DMS79 (cell line): Measurements from ENCODE around the gene TMEM52.
A peak's percentile ranks its signal among the peaks of the same experiment; 100 is the strongest.

Experiments used
- DNase-seq: peaks from one replicate; lab custom pipeline; 2025; lab: John Stamatoyannopoulos, UW

The TMEM52 gene

DNA sequence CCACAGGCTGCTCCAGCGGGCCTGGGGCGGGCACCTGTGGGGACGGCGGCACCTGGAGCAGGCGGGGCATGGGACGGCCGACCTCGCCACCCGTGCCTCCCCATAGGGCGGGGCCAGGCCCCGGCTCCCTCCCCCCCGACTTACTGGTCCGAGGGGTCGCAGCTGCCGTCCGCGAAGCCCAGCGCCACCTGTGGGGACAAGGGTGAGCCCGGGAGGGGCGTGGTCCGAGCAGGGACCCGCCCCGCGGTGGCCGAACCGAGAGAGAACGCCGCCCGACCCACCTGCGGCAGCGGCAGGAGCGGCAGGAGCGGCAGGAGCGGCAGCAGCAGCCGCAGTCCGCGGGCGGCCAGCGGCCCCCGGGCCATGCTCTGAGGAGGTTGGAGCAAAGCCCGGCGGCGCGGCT lies at the start of gene TMEM52:
Gene TMEM52, minus strand, starts transcription at position 379 of the 403 bp plus-strand sequence. Its CDS starts 14 bp downstream, at position 365.
- no peak for DNase-seq

DNA sequence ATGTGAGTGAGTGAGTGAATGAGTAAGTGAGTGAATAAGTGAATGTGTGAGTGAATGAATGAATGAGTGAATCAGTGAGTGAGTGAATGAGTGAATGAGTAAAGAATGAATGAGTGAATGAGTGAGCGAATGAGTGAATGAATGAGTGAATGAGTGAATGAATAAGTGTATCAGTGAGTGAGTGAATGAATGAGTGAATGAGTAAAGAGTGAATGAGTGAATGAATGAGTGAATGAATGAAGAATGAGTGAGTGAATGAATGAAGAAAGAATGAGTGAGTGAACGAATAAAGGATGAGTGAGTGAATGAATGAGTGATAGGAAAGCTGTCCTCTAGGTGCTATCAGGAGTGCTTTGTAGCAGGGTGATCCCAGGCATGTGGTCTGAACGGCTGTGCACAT lies 48.8 kb upstream of the TMEM52 start:
- DNase-seq: no peak

DNA sequence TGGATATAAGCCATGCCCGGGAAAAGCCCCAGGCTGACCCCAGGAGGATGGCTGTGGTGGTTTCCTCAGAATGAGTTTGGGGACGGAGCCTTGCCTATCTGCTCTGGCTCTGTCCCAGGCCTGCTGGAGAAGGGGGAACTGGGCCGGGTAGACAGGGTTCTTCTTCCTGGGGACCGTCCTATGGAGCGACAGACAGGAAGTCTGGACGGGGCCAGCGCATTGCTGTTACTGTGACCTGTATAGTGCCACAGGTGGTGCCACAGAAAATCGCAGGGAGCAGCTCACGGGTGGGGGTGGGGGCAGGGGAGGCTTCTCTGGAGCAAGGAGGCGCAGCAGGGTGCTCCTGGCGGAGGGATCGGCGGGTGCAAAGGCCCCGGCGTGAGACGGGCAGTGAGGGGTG lies 48.1 kb upstream of the TMEM52 start:
- DNase-seq: no peak

DNA sequence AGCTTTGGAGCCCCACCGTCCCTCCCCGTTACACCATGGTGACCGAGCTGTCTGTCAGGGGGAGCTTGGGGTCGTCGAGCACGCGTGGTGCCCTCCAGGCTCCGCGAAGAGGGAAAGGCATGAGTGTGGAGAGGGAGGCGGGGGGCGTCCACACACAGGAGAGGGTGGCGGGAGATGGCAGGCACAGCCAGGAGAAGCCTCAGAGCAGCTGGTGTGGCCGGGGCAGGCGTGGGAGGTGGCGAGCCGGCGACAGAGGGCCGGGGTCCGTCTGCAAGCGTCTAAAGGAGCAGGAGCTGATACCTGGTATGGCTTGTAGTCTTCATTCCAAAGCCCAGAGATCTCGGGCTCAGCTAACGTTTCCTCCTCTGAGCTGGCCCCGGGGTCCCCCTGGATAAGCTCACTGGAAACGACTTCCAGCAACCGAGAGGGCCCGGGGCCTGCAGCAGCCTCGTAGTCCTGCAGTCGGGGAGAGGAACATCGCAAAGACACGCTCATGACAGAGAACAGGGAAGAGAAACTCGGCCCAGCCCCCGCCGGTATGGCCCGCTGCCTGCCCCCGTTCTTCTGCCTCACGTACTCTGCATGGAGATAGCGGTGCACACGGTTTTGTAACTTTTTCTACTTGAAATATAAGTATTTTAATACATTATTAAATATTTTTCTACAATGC lies 47.1 kb upstream of the TMEM52 start:
- no peak for DNase-seq

DNA sequence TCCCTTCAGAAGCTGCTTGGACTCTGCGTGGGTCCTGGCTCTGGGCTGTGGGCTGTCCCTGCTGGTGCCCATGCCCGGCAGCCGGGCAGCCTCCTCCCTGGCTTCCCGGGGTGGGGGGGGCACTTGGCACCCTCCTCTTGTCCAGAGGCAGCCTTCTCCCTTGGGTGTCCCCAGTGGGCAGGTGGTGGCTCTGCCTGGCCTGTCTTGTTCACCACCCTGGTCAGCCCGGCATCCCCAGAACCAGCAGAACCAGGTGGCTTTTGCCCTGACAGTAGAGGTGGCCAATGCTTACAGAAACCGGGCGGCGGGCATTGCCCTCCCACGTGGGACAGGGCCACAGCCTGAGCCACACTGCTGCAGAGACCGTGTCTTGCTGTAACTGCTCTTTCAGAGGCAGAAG lies 46.5 kb upstream of the TMEM52 start:
- no peak for DNase-seq

DNA sequence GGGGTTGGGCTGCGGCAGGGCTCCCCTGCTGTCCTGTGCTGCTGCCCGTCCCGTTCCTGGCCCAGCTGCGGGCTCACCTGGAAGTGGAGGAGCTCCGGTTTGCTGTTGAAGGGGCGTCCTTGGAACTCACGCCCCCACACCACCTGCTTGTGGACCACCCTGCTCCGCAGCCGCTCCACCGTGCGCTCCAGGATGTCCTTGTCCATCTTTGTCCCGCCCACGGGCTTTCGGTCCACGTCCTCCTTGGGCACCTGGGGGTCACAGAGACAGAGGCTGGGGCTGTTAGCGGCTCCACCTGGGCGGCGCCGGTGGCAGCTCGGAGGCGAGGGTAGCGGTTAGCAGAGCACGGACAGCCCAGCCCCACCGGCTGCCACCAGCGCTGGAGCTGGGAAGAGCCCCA lies 45.7 kb upstream of the TMEM52 start:
- no peak for DNase-seq

DNA sequence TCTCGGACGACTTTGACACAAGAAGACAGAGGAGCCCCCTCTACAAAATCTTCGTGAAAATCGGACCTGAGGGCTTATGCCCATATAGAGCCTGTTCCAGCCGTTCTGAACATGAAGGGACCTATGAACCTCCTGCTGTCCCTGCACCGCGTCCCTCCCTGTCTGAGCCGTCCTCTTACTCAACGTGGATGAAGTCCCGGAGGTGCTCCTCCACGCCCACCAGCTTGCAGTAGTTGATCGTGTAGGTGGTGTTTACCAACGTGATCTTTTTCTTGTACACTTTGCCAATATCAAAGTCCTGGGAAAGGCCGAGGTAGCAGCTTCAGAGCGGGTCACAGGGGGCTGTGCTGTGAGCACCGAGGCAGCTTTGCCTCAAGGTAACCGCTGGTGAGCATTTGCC lies 44.5 kb upstream of the TMEM52 start:
- DNase-seq: no peak

DNA sequence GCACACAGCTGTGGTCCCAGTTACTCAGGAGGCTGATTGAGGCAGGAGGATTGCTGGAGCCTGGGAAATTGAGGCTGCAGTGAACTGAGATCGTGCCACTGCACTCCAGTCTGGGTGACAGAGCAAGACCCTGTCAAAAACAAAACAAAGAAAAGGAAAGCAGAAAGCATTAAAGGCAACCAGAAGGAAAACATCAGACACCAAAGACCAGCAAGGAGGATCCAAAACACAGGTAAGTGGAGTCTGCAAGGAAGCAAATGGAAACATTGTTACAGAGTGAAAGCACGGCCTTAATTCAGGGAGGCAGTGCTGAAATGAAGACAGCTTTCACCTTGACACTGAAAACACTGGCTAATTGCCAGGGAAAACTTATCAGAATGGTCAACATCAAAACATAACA lies 43.7 kb upstream of the TMEM52 start:
- no peak for DNase-seq

DNA sequence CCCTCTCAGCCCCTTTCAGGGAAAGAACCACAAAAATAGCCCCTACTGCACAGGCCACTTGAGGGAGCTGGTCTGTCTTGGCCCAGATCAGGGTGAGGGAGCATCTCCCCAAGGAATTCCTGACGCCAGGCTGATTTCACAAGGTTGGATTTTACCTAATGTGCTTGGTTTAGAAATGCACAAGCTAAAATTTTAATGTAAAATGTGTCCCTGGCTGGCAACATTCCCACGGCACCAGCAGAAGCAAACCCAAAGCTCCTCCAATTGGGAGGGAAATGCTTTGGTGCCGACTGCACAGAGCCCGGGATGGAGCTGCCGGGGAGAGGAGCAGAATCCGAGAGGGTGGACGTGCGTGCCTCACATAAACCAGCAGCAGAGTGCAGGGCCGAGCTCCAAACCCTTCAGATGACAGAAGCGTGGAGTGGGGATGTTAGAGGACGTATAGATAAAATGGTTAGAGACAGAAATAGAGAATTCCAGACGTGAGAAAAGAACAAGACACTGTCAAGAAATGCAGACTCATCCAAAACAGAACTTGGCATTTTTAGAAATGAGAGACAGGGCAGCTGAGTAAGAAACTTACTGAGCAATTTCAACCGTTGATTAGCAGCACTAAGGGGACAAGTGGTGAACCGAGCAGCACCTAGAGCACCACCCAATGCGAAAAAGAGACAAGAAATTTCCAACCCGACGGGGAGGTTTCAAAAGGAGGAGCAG lies 41.6 kb upstream of the TMEM52 start:
- no peak for DNase-seq

DNA sequence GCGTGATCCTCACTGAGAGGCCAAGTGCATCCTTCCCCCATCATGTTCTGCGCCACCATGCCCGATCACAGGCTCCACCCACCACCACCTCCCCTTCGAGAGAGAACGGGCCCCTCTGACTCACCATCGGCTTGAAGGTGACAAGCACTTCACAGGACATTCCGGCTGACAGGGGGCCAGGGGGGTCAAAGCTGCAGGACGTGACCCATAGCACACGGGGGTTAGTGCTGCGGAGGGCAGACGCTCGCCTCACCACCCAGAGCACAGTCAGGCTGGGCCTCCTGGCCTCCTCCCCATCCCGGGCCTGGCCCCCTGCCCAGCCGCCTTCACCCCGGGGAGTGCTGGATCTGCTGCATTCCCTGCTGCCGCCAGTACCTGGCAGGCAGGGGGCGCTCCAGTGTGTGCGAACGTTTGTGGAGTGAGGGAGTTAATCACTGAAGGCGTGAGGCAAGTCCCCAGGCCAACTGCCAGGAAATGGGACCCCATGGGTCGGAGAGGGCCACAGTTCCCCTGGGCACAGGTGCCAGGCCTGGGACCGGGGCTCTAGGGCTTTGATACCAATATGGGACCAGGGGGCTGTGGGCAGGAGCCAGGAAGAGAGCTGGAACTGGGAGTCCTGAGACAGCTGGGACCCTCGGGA lies 40.9 kb upstream of the TMEM52 start:
- peak; percentile 66 for DNase-seq

DNA sequence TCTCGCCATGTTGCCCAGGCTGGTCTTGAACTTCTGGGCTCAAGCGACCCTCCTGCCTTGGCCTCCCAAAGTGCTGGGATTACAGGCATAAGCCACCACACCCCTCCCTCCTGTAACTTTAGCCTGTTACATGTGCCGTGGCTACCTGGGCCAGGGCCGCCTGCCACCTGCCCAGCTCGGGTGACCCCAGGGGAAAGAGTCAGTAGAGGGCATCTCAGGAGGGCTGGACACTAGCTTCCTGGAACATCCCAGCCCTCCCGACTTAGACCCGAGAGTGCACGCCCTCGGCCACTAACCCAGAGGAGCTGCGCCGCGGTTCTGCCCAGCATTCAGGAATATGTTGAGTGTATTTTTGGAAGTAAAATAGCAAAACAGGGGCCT lies 40.4 kb upstream of the TMEM52 start:
- no peak for DNase-seq

DNA sequence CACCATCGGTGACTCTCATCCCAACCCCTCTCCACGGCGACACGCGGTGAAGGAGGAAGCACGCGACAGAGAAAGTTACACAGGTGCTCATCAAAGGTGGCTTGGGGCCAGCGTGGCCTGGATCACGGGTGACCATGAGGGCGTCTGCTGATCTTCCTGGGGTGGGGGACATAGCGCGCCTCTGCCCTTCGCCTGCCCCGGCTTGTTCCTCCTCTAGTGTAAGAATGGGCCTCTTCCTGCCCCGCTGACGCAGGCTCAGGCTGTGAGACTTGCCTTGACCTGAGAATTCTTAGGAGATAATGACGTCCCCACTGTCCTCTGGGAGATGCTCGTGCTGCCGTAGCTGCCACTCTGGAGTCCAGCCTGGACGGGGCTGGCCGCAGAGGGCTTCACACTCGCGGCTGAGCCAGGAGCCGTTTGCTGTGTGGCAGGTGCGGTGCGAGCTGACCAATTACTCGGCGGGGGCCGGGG lies 39.0 kb upstream of the TMEM52 start:
- no peak for DNase-seq

DNA sequence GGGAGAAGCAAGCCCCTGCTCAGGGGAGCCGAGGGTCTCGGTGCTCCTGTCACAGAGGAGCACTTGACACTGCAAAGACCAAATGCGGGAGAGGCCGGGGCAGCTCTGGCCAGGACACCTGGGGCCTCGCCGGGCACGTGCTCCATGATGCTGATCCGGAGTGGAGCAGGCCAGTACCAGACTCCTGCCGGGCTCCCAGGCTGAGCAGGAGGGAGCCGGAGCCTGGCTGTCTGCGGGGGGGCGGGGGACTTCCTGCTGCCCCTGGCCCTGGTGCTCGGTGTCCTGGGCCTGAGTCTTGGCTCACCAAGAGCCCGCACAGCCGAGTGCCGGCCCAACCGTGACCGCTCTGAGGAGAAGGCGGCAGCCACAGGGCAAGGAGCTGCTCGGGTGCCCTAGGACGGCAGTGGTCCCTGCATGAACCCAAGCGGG lies 38.5 kb upstream of the TMEM52 start:
- no peak for DNase-seq

DNA sequence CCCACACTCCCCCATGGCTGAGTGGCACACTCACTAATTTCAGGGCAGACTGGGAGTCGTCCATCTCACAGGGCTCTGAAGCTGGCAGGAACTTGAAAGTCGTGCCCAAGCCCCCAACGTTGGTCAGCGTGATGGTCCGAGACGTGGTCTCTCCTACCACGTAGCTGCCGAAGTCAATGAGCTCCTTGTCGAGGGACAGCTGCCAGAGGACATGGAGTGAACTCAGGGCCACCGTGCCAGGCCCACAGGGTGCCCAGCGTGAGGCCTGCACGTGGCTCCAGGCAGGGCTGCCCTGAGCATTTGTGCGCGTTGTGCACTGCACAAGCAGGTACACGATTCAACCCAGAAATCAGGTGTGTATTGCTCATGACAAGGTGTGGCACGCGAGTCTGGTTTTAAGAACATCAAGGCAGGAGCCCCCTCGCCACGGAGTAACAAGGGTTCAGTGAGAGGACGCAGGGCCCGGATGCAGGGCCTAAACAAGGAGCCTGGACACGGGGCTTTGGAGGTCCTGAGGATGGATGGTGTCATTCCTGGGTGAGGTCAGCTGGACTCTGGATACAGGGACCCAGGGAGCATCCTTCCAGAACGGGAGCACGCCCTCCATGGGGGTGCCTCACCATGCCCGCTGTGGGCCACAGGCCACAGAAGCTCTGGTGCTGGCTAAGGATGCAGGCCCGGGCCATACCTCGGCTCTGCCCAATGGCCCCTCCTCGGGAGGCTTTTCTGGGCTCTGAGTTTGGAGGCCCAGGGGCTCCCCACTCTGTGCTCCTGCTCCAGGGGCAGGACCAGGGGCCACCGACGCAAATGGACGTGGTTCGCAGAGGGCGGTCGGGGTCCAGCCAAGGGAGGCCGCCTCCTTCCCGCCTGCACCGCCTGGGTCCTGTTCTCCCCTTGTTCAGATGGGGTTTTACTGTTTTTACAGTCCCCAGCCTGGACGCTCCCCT lies 37.8 kb upstream of the TMEM52 start:
- DNase-seq: no peak

DNA sequence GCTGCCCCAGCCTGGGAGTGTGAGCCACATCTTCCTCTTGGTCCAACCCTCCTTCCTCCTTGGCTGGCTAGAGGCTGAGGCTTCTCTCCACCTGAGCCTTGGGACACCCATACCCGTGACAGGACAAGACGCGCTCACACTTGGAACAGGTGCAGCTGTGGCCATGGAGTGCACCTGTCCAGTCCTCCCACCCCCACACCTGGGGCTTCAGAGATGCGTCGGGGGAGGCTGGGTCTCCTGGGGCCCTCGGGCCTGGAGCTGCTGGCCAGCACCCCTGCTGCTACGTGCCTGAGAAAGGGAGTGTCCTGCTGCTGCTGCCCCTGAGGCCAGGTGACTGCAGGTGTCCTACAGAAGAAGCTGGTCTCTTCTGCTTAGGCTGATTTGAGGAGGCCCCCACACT lies 37.0 kb upstream of the TMEM52 start:
- no peak for DNase-seq

DNA sequence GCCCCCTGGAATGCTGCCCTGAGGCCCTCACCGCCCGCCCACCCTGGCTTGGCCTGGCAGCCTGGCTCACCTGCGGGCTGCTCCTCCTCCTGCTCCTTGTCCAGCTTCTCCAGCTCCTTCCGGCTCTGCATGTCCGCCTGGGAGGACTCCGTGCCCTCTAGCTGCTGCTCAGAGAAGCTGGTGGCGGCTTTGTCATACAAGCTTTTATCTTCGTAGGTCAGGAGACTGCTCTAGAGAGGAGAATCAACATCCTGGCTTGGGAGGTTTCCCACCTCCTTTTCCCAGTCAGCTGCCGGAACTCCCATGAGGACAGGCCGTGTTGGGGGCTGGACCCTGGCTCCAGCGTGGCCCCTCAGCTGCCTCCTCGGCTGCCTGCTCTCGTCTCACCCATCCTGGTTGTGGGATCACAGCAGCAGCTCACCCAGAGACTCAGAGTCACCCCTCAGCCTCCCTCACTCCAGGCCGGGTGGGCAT lies 36.6 kb upstream of the TMEM52 start:
- no peak for DNase-seq

DNA sequence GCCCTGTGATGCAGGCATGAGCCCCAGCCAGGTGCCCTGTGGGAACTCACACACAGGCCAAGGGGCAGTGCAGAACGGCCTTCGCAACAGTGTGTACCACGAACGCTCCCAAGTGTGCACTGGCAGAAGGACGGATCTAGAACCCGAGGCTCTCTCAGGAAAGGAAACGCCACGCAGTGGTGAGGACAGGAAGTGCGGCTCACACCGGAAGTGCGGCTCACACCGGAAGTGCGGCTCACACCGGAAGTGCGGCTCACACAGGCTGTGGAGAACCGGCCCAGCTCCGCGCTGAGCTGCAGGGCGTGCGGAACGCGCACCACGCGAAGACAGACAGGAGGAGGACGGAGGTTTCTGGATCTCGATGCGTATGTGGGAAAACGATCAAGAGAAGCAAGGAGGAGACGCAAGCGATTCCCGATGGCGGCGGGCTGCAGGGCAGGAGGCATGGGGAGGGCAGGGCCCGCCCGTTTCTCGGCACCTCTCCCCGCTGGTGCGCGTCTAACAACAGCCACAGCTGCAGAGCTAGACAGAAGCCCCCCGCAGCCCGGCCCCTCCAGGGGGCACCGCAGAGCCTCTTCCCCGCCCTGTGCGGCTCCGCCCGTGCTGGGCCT lies 35.9 kb upstream of the TMEM52 start:
- no peak for DNase-seq

DNA sequence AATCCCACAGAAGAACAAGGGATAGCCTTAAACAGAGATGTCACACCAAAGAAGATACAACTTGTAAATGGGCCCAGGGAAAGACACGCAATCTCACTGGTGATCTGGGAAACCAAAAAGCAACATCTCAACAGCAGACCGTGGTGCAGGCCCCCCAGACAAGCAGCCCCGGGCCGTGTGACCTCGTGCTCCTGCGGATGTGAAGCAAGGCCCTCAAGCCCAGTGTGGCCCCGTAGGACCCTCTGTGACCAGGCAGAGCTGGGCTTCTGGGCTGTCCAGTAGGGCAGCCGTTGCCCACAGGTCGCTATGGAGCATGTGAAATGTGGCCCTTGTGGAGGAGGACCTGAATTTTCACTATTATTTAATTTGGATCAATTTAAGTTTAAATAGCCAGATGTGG lies 34.9 kb upstream of the TMEM52 start:
- DNase-seq: no peak

DNA sequence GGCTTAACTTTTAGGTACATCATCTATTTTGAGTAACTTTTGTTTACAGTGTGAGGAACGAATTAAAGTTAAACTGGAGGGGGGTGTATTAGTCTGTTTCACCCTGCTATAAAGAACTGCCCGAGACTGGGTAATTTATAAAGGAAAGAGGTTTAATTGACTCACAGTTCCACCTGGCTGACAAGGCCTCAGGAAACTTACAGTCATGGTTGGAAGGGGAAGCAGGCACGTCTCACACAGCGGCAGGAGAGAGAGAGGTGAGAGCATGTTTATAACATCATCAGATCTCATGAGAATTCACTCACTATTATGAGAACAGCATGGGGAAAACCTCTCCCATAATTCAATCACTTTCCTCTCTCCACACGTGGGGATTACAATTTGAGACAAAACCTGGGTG lies 31.9 kb upstream of the TMEM52 start:
- DNase-seq: no peak

DNA sequence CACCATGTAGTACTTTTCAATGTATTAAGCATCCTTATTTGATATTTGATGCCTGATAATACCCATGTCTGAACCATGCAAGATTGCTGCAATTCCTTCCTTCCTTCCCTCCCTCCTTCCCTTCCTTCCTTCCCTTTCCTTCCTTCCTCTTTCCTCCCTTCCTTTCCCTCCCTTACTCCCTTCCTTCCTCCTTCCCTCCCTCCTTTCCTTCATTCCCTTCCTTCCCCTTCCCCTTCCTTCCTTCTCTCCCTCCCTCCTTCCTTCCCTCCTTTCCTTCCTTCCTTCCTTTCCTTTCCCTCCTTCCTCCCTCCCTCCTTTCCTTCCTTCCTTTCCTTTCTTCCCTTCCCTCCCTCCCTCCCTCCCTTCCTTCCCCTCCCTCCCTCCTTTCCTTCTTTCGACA lies 29.7 kb upstream of the TMEM52 start:
- DNase-seq: no peak

DNA sequence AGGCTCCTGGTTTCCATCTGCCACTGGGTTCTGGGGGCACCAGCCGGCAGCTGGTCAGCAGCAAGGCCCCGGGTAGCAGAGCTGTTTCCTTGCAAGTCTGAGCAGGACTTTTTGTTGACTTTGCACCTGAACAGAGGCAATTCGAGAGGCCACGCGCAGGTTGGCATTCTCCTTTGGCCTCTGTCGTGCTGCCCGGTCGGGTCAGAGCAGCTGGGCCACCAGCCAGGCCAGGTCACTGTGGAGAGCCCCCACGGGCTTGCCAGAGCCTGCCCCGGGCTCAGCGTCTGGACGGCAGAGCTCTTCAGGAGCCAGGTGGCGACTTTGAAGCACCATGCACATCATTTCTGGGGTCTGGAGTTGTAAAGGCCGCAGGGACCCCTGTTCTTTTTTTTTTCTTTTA lies 28.4 kb upstream of the TMEM52 start:
- peak; percentile 58 for DNase-seq

DNA sequence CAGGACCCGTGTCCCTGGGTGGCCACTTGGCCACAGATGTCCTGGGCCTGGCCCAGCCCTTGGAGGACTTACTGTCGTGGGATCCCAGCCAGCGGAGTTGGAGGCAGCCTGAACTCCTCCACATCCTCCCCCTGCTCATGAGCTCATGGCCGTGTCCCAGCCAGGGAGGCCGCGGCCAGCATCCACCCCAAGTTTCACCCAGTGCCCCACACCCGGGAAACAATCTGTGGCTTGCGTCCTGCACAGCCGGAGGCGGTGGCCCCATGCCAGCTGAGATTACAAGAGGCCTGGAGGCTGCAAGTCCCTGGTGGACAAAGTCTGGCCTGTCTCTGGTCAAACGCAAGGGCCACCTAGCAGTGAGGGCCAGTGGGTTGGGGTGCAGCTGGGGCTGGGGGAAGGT lies 27.5 kb upstream of the TMEM52 start:
- no peak for DNase-seq
